HEK293 (cell line): ENCODE results near the gene ELF3.
A peak's percentile ranks its signal among the peaks of the same experiment; 100 is the strongest.

ENCODE experiments used
- CTCF ChIA-PET: fragments of 350-600 bp; formaldehyde crosslinking; extraction: SDS; loops from one replicate; lab custom pipeline; 2021; ENCODE audit warnings: antibody characterized with exemption; lab: Yijun Ruan, JAX
- POLR2A ChIA-PET: fragments of 300-600 bp; formaldehyde crosslinking; extraction: SDS; loops from one replicate; lab custom pipeline; 2020; ENCODE audit warnings: antibody characterized with exemption, inconsistent platforms; lab: Yijun Ruan, JAX
- H3K27ac ChIP-seq: fragments of 200-500 bp; sonication (Bioruptor generic); 2 replicates; pipeline ENCODE4 v1.5.1; 2014; ENCODE audit warnings: low read depth, low read length, control low read depth, inconsistent platforms; ENCODE audit errors: extremely low read depth
- H3K36me3 ChIP-seq, 2 experiments: fragments of 200-500 bp in 1 of 2; sonication (Bioruptor generic) in 1 of 2; 1 replicate in 1 of 2; 2 replicates in 1 of 2; pipeline ENCODE4 v1.5.1; 2014 to 2017; ENCODE audit warnings: inconsistent platforms in 2 of 2, low read length in 2 of 2; ENCODE audit not compliant: control insufficient read depth in 2 of 2, insufficient read depth in 1 of 2
- H3K4me1 ChIP-seq: fragments of 200-500 bp; sonication (Bioruptor generic); 2 replicates; pipeline ENCODE4 v1.5.1; 2014; ENCODE audit warnings: mild to moderate bottlenecking, low read length, inconsistent platforms; ENCODE audit not compliant: control insufficient read depth, insufficient read depth
- H3K4me3 ChIP-seq: 2 replicates; pipeline ENCODE4 v1.5.1; 2011; ENCODE audit warnings: low read depth, mild to moderate bottlenecking, control low read depth, low read length, moderate library complexity
- H3K9me3 ChIP-seq: fragments of 200-500 bp; sonication (Bioruptor generic); 2 replicates; pipeline ENCODE4 v1.5.1; 2014; ENCODE audit warnings: low read depth, low read length, inconsistent platforms; ENCODE audit not compliant: control insufficient read depth, insufficient read depth
- GLI4 ChIP-seq: fragments of 450-650 bp; formaldehyde crosslinking; IDR thresholded peaks from 2 replicates; pipeline ENCODE4 v1.5.1; 2016; ENCODE audit warnings: missing biosample characterization, missing genetic modification characterization
- HOXA7 ChIP-seq: sonication (generic); formaldehyde crosslinking; IDR thresholded peaks from 2 replicates; pipeline ENCODE4 v1.8.1; 2022; ENCODE audit warnings: missing genetic modification reagents, borderline replicate concordance
- KLF10 ChIP-seq: fragments of 450-650 bp; IDR thresholded peaks from 2 replicates; pipeline ENCODE4 v1.5.1; 2018; ENCODE audit warnings: missing biosample characterization, mild to moderate bottlenecking, missing genetic modification characterization
- MEIS1 ChIP-seq: sonication (generic); formaldehyde crosslinking; IDR thresholded peaks from 2 replicates; pipeline ENCODE4 v1.8.1; 2022; ENCODE audit warnings: missing genetic modification reagents, mild to moderate bottlenecking, borderline replicate concordance
- TCF7L2 ChIP-seq: IDR thresholded peaks from 2 replicates; pipeline ENCODE4 v1.6.1; 2011; ENCODE audit warnings: low read depth, mild to moderate bottlenecking, inconsistent platforms, low read length, moderate library complexity, borderline replicate concordance
- ZBTB1 ChIP-seq: fragments of 450-650 bp; formaldehyde crosslinking; IDR thresholded peaks from 2 replicates; pipeline ENCODE4 v1.5.1; 2016; ENCODE audit warnings: missing biosample characterization, missing genetic modification characterization
- ZFP3 ChIP-seq: fragments of 450-650 bp; formaldehyde crosslinking; IDR thresholded peaks from 2 replicates; pipeline ENCODE4 v1.5.1; 2016; ENCODE audit warnings: low read depth, missing biosample characterization, missing genetic modification characterization
- ZNF169 ChIP-seq: fragments of 450-650 bp; formaldehyde crosslinking; IDR thresholded peaks from 2 replicates; pipeline ENCODE4 v1.5.1; 2016; ENCODE audit warnings: missing biosample characterization, missing genetic modification characterization
- ZNF341 ChIP-seq: fragments of 450-650 bp; formaldehyde crosslinking; IDR thresholded peaks from 2 replicates; pipeline ENCODE4; 2016; ENCODE audit warnings: low read depth, missing biosample characterization, missing genetic modification characterization
- ZNF366 ChIP-seq: fragments of 450-650 bp; formaldehyde crosslinking; conservative IDR thresholded peaks from 2 replicates; pipeline ENCODE4 v1.5.1; 2016; ENCODE audit warnings: missing biosample characterization, missing genetic modification characterization
- ZNF549 ChIP-seq: fragments of 450-650 bp; IDR thresholded peaks from 2 replicates; pipeline ENCODE4 v1.5.1; 2018; ENCODE audit warnings: missing biosample characterization, missing genetic modification characterization, mild to moderate bottlenecking, inconsistent platforms, moderate library complexity
- ZNF561 ChIP-seq: fragments of 450-650 bp; IDR thresholded peaks from 2 replicates; pipeline ENCODE4 v1.5.1; 2018; ENCODE audit warnings: missing biosample characterization, missing genetic modification characterization, borderline replicate concordance
- ZNF624 ChIP-seq: fragments of 450-650 bp; formaldehyde crosslinking; IDR thresholded peaks from 2 replicates; pipeline ENCODE4 v1.5.1; 2017; ENCODE audit warnings: missing biosample characterization, missing genetic modification characterization
- ZNF654 ChIP-seq: fragments of 450-650 bp; formaldehyde crosslinking; IDR thresholded peaks from 2 replicates; pipeline ENCODE4 v1.5.1; 2016; ENCODE audit warnings: low read depth, missing biosample characterization, missing genetic modification characterization
- ZNF76 ChIP-seq: fragments of 450-650 bp; formaldehyde crosslinking; IDR thresholded peaks from 2 replicates; pipeline ENCODE4; 2016; ENCODE audit warnings: low read depth, missing biosample characterization, missing genetic modification characterization, borderline replicate concordance
- ZNF768 ChIP-seq: fragments of 450-650 bp; formaldehyde crosslinking; IDR thresholded peaks from 2 replicates; pipeline ENCODE4 v1.5.1; 2018; ENCODE audit warnings: missing biosample characterization, mild to moderate bottlenecking, missing genetic modification characterization
- TF ChIP-seq, protein P1 (sequence below): fragments of 450-650 bp; formaldehyde crosslinking; IDR thresholded peaks from 2 replicates; pipeline ENCODE4 v1.5.1; 2016; ENCODE audit warnings: missing biosample characterization, missing genetic modification characterization, borderline replicate concordance

The ELF3 gene

GRCh38 chr1:202029171-202029665, 18.8 kb downstream of the ELF3 start (continued):
- no peak for TF ChIP-seq ZNF549 (tag by site-specific recombination)
- peak; percentile 66 for TF ChIP-seq ZNF366 (tag by site-specific recombination)
- TF ChIP-seq ZNF341 (tag by site-specific recombination) = no peak
- TF ChIP-seq, protein P1, sequence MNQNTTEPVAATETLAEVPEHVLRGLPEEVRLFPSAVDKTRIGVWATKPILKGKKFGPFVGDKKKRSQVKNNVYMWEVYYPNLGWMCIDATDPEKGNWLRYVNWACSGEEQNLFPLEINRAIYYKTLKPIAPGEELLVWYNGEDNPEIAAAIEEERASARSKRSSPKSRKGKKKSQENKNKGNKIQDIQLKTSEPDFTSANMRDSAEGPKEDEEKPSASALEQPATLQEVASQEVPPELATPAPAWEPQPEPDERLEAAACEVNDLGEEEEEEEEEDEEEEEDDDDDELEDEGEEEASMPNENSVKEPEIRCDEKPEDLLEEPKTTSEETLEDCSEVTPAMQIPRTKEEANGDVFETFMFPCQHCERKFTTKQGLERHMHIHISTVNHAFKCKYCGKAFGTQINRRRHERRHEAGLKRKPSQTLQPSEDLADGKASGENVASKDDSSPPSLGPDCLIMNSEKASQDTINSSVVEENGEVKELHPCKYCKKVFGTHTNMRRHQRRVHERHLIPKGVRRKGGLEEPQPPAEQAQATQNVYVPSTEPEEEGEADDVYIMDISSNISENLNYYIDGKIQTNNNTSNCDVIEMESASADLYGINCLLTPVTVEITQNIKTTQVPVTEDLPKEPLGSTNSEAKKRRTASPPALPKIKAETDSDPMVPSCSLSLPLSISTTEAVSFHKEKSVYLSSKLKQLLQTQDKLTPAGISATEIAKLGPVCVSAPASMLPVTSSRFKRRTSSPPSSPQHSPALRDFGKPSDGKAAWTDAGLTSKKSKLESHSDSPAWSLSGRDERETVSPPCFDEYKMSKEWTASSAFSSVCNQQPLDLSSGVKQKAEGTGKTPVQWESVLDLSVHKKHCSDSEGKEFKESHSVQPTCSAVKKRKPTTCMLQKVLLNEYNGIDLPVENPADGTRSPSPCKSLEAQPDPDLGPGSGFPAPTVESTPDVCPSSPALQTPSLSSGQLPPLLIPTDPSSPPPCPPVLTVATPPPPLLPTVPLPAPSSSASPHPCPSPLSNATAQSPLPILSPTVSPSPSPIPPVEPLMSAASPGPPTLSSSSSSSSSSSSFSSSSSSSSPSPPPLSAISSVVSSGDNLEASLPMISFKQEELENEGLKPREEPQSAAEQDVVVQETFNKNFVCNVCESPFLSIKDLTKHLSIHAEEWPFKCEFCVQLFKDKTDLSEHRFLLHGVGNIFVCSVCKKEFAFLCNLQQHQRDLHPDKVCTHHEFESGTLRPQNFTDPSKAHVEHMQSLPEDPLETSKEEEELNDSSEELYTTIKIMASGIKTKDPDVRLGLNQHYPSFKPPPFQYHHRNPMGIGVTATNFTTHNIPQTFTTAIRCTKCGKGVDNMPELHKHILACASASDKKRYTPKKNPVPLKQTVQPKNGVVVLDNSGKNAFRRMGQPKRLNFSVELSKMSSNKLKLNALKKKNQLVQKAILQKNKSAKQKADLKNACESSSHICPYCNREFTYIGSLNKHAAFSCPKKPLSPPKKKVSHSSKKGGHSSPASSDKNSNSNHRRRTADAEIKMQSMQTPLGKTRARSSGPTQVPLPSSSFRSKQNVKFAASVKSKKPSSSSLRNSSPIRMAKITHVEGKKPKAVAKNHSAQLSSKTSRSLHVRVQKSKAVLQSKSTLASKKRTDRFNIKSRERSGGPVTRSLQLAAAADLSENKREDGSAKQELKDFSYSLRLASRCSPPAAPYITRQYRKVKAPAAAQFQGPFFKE (tag by site-specific recombination) = no peak
- TF ChIP-seq, all 188 proteins: peak for 21

- ChIA-PET POLR2A (interaction anchor here (1.3 kb wide), 1 partner anchor 10 kb away, joined by 3 read pairs; no protein-coding TSS in a partner anchor), CTCF (interaction anchor here (0.7 kb wide), 1 partner anchor 22 kb away, joined by 3 read pairs; no protein-coding TSS in a partner anchor)
- no peak overlapping the region for H3K27ac ChIP-seq
- no peaks in the 10 kb centered on the region for H3K4me1 ChIP-seq
- TF ChIP-seq ZNF169 (tag by site-specific recombination) = 0 out of 2 replicates have a peak, but pooled peaks have one; percentile 16
- TF ChIP-seq ZNF624 (tag by site-specific recombination) = no peak
- no peaks in the 10 kb centered on the region for H3K9me3 ChIP-seq
- H3K36me3 ChIP-seq = no peaks in the 10 kb centered on the region
- no peak overlapping the region for H3K4me3 ChIP-seq
Observed at GRCh38 chr1:202029727-202030126, 19.3 kb downstream of the ELF3 start.

- no peak overlapping the region for H3K4me3 ChIP-seq
- H3K4me1 ChIP-seq = peaks cover 4% of the 10 kb centered on the region; the same call in 1 of the 2 replicates
- CTCF ChIA-PET = interaction anchor here (1.0 to 1.1 kb wide), 2 partner anchors 14 to 31 kb away, joined by 3 to 5 read pairs; no protein-coding TSS in a partner anchor
- H3K9me3 ChIP-seq = no peaks in the 10 kb centered on the region
- POLR2A ChIA-PET = no interaction called here
- TF ChIP-seq TCF7L2 (no peak), ZFP3 (no peak), MEIS1 (CRISPR knock-in tag) (no peak), HOXA7 (CRISPR knock-in tag) (no peak), ZBTB1 (no peak), KLF10 (tag by site-specific recombination) (no peak), ZNF654 (tag by site-specific recombination) (no peak), ZNF76 (tag by site-specific recombination) (no peak), ZNF561 (tag by site-specific recombination) (no peak), GLI4 (tag by site-specific recombination) (no peak), ZNF768 (tag by site-specific recombination) (no peak)
- H3K27ac ChIP-seq = no peak overlapping the region
- H3K36me3 ChIP-seq = no peaks in the 10 kb centered on the region
Observed at GRCh38 chr1:202031796-202032195, 21.4 kb downstream of the ELF3 start.
